Epithelial cell of prostate (primary cell): ENCODE results near the gene TADA1.
"Not testable (repeated sequence)": the region's sequence is repeated elsewhere in the genome, so short reads cannot be mapped to it uniquely, and the experiment has no call there.

Source experiments
- DNase-seq: peaks from one replicate; pipeline ENCODE4 v3.0.0-alpha.2; 2011; ENCODE audit warnings: low read depth, low spot score
- H3K27ac ChIP-seq: fragments of 450-650 bp; 2 replicates; pipeline ENCODE4 v1.5.1; 2017; ENCODE audit warnings: mild to moderate bottlenecking

TADA1 gene

GRCh38 chr1:166899769-166900168, 23.7 kb upstream of the TADA1 start:
- H3K27ac ChIP-seq: no peak overlapping the region
- DNase-seq: no peak

GRCh38 chr1:166895766-166896165, 19.7 kb upstream of the TADA1 start:
- H3K27ac ChIP-seq: no peak overlapping the region
- no peak for DNase-seq

- DNase-seq: no peak
- no peak overlapping the region for H3K27ac ChIP-seq
Observed at GRCh38 chr1:166889776-166890175, 13.7 kb upstream of the TADA1 start.

GRCh38 chr1:166888373-166889111, 12.5 kb upstream of the TADA1 start:
- H3K27ac ChIP-seq: no peak overlapping the region

GRCh38 chr1:166884971-166885370, 8.9 kb upstream of the TADA1 start:
- no peak overlapping the region for H3K27ac ChIP-seq
- no peak for DNase-seq

More at GRCh38 chr1:166888373-166889111, 12.5 kb upstream of the TADA1 start:
- no peak for DNase-seq

- no peak for DNase-seq
Observed at GRCh38 chr1:166884040-166884642, 8.1 kb upstream of the TADA1 start.

GRCh38 chr1:166882893-166883292, 6.8 kb upstream of the TADA1 start:
- H3K27ac ChIP-seq: no peak overlapping the region
- DNase-seq: no peak

More at GRCh38 chr1:166884040-166884642, 8.1 kb upstream of the TADA1 start:
- H3K27ac ChIP-seq: no peak overlapping the region

GRCh38 chr1:166878173-166878917, 2.3 kb upstream of the TADA1 start:
- not testable (repeated sequence) for DNase-seq, H3K27ac ChIP-seq

GRCh38 chr1:166876540-166876838, 425 bp upstream of the TADA1 start:
- peak overlapping the region; percentile 84 for H3K27ac ChIP-seq
- DNase-seq: no peak

- DNase-seq: no peak
- peak overlapping the region; percentile 84 for H3K27ac ChIP-seq
Observed at GRCh38 chr1:166875302-166875733, 746 bp downstream of the TADA1 start.

- H3K27ac ChIP-seq: no peak overlapping the region
- no peak for DNase-seq
Observed at GRCh38 chr1:166874464-166874863, 1.6 kb downstream of the TADA1 start.

GRCh38 chr1:166870584-166870983, 5.5 kb downstream of the TADA1 start:
- no peak overlapping the region for H3K27ac ChIP-seq
- no peak for DNase-seq

- DNase-seq: no peak
- no peak overlapping the region for H3K27ac ChIP-seq
Observed at GRCh38 chr1:166869318-166870099, 6.6 kb downstream of the TADA1 start.

- DNase-seq: no peak
- H3K27ac ChIP-seq: no peak overlapping the region
Observed at GRCh38 chr1:166868639-166869038, 7.4 kb downstream of the TADA1 start.

- no peak for DNase-seq
- no peak overlapping the region for H3K27ac ChIP-seq
Observed at GRCh38 chr1:166865926-166866325, 10.1 kb downstream of the TADA1 start.

GRCh38 chr1:166859597-166859996, 16.5 kb downstream of the TADA1 start:
- H3K27ac ChIP-seq: no peak overlapping the region
- DNase-seq: no peak

- DNase-seq: no peak
- H3K27ac ChIP-seq: no peak overlapping the region
Observed at GRCh38 chr1:166858726-166859419, 17.2 kb downstream of the TADA1 start.

- no peak for DNase-seq
- no peak overlapping the region for H3K27ac ChIP-seq
Observed at GRCh38 chr1:166857995-166858394, 18.1 kb downstream of the TADA1 start.

- no peak for DNase-seq
- H3K27ac ChIP-seq: no peak overlapping the region
Observed at GRCh38 chr1:166855558-166855957, 20.5 kb downstream of the TADA1 start.

- no peak overlapping the region for H3K27ac ChIP-seq
- no peak for DNase-seq
Observed at GRCh38 chr1:166852918-166853317, 23.1 kb downstream of the TADA1 start.
